ENCODE data around the gene PEX3. TPM values are rescaled to one million over a fixed set of nuclear protein-coding genes. Genes with fewer than 3 reads are reported as not detected.
"Not testable (repeated sequence)": the region's sequence is repeated elsewhere in the genome, so short reads cannot be mapped to it uniquely, and the experiment has no call there.

The PEX3 gene
- total RNA-seq, 3 donors from 2014 or later, result 12.0 to 22.0 (median 20.0) TPM

- H3K27ac ChIP-seq, result no peak overlapping the region
- H3K4me3 ChIP-seq, result no peak overlapping the region
- no peaks in the 10 kb centered on the region for H3K9me3 ChIP-seq
- H3K27me3 ChIP-seq, result no peaks in the 10 kb centered on the region
- DNase-seq (ENCODE audit: low spot score in 2 of 2), result no peak
- H3K36me3 ChIP-seq, result no peaks in the 10 kb centered on the region
- intact Hi-C loops (cut with DNase I; ENCODE audit: low total_unique reads), result no loop called here
- no peak for TF ChIP-seq CTCF (IDR thresholded peaks at IDR 0.05)
- no peak for TF ChIP-seq POLR2AphosphoS5 (IDR thresholded peaks at IDR 0.05)
- no peak for TF ChIP-seq POLR2A (IDR thresholded peaks at IDR 0.05)
- H3K4me1 ChIP-seq, result no peaks in the 10 kb centered on the region
Measured at GRCh38 chr6:143505111-143505510, 54.5 kb downstream of the PEX3 start.

GRCh38 chr6:143505537-143505936, 54.9 kb downstream of the PEX3 start:
- no peak for DNase-seq (ENCODE audit: low spot score in 2 of 2)
- no peaks in the 10 kb centered on the region for H3K4me1 ChIP-seq
- H3K9me3 ChIP-seq, result no peaks in the 10 kb centered on the region
- intact Hi-C loops (cut with DNase I; ENCODE audit: low total_unique reads), result no loop called here
- no peak overlapping the region for H3K27ac ChIP-seq
- no peak overlapping the region for H3K4me3 ChIP-seq
- H3K36me3 ChIP-seq, result no peaks in the 10 kb centered on the region
- H3K27me3 ChIP-seq, result no peaks in the 10 kb centered on the region
- TF ChIP-seq CTCF (IDR thresholded peaks at IDR 0.05) (no peak), POLR2A (IDR thresholded peaks at IDR 0.05) (no peak), POLR2AphosphoS5 (IDR thresholded peaks at IDR 0.05) (no peak)

- intact Hi-C loops (cut with DNase I; ENCODE audit: low total_unique reads), result no loop called here
- H3K4me1 ChIP-seq, result no peaks in the 10 kb centered on the region
- TF ChIP-seq POLR2A (IDR thresholded peaks at IDR 0.05) (no peak), CTCF (IDR thresholded peaks at IDR 0.05) (no peak), POLR2AphosphoS5 (IDR thresholded peaks at IDR 0.05) (no peak)
- H3K36me3 ChIP-seq, result no peaks in the 10 kb centered on the region
- no peak overlapping the region for H3K27ac ChIP-seq
- H3K4me3 ChIP-seq, result no peak overlapping the region
- no peaks in the 10 kb centered on the region for H3K9me3 ChIP-seq
- no peaks in the 10 kb centered on the region for H3K27me3 ChIP-seq
- DNase-seq (ENCODE audit: low spot score in 2 of 2), result no peak
Measured at GRCh38 chr6:143506199-143506598, 55.6 kb downstream of the PEX3 start.

GRCh38 chr6:143506620-143507019, 56.0 kb downstream of the PEX3 start:
- Histone ChIP-seq H3K27me3 (no peaks in the 10 kb centered on the region), H3K4me1 (no peaks in the 10 kb centered on the region), H3K4me3 (no peak overlapping the region), H3K27ac (no peak overlapping the region), H3K9me3 (no peaks in the 10 kb centered on the region), H3K36me3 (no peaks in the 10 kb centered on the region)
- no peak for DNase-seq (ENCODE audit: low spot score in 2 of 2)
- intact Hi-C loops (cut with DNase I; ENCODE audit: low total_unique reads), result no loop called here
- TF ChIP-seq POLR2A (IDR thresholded peaks at IDR 0.05) (no peak), CTCF (IDR thresholded peaks at IDR 0.05) (no peak), POLR2AphosphoS5 (IDR thresholded peaks at IDR 0.05) (no peak)

GRCh38 chr6:143507358-143508145, 56.9 kb downstream of the PEX3 start:
- H3K36me3 ChIP-seq, result no peaks in the 10 kb centered on the region

GRCh38 chr6:143510326-143510725, 59.7 kb downstream of the PEX3 start:
- peak overlapping the region; percentile 69 to 85 (median 78) for H3K4me3 ChIP-seq
- intact Hi-C loops (cut with DNase I; ENCODE audit: low total_unique reads); H3K9me3 ChIP-seq; H3K4me1 ChIP-seq; DNase-seq (ENCODE audit: low spot score in 2 of 2); H3K27me3 ChIP-seq; H3K27ac ChIP-seq; H3K36me3 ChIP-seq: not testable (repeated sequence)

More at GRCh38 chr6:143507358-143508145, 56.9 kb downstream of the PEX3 start:
- no peak for DNase-seq (ENCODE audit: low spot score in 2 of 2)
- no peaks in the 10 kb centered on the region for H3K27me3 ChIP-seq
- H3K9me3 ChIP-seq, result no peaks in the 10 kb centered on the region
- intact Hi-C loops (cut with DNase I; ENCODE audit: low total_unique reads), result no loop called here
- H3K4me3 ChIP-seq, result no peak overlapping the region
- no peak overlapping the region for H3K27ac ChIP-seq
- H3K4me1 ChIP-seq, result no peaks in the 10 kb centered on the region
- TF ChIP-seq POLR2A (IDR thresholded peaks at IDR 0.05) (no peak), POLR2AphosphoS5 (IDR thresholded peaks at IDR 0.05) (no peak), CTCF (IDR thresholded peaks at IDR 0.05) (no peak)
